AG20443 (cell line): Measurements from ENCODE around the gene EPHA3.

Experiments used
- DNase-seq: peaks from one replicate; pipeline ENCODE4 v3.0.0; 2012; ENCODE audit warnings: low spot score, mixed read lengths

The EPHA3 gene

DNA sequence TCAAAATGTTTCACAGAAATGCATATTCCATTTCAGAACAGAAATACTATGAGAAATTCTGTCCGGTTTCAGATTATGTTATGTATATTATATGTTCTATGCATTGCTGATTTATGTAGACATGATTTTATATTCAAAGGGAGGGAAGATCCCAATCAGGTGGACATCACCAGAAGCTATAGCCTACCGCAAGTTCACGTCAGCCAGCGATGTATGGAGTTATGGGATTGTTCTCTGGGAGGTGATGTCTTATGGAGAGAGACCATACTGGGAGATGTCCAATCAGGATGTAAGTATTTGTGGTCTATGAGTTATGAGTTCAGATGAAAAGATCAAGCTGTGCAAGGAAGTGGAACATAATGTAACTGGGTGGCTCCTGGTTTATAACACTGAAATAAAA lies 341.7 kb downstream of the EPHA3 start:
- DNase-seq: no peak

DNA sequence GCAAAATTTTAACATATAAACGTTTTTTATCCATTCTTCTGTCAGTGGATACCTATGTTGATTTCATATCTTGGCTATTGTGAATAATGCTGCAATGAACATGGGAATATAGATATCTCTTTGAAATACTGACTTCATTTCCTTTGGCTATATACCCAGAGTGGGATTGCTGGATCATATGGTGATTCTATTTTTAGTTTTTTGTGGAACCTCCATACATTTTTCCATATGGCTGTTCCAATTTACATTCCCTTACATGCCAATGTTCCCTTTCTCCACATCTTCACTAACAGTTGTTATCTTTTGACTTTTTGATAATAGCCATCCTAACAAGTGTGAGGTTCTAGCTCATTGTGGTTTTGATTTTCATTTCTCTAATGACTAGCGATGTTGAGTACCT lies 344.6 kb downstream of the EPHA3 start:
- no peak for DNase-seq

DNA sequence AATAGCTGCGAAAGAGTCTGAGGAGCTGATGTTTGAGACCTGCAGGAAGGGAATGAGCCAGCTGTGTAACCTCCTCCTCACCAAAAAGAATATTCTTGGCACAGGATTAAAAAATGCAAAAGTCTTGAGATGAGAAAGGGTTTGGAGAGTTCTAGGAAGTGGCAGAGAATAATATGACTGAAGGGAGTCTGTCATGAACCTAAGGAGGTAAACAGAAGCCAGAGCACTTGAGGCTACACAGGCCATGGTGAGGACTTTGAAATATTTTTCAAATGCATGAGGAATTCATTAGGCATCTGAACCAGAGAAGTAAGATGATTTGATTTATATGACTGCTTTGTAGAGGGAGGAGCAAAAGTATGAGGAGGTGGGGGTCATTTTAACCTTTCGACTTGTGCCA lies 347.8 kb downstream of the EPHA3 start:
- DNase-seq: no peak

DNA sequence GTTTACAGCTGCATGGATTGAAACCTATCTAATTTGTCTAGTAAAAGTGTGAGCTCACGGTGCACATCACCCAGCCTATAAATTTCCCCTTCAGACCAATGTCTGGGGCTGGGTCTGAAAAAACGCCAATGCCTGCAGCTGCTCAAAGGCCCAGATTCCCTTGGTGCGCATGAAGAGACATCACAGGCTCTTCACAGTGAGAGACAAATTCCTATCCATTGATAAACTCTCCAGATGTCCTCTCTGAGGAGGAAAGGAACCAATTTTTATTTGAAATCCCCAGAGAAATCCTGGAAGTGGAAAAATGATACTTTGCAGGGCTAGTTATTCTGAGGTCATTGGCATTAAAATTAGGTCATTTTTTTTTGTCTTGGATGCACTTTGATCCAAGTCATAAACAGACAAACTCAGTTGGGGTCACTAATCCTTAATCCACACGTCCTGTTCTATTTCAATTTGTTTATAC lies 360.5 kb downstream of the EPHA3 start:
- no peak for DNase-seq

DNA sequence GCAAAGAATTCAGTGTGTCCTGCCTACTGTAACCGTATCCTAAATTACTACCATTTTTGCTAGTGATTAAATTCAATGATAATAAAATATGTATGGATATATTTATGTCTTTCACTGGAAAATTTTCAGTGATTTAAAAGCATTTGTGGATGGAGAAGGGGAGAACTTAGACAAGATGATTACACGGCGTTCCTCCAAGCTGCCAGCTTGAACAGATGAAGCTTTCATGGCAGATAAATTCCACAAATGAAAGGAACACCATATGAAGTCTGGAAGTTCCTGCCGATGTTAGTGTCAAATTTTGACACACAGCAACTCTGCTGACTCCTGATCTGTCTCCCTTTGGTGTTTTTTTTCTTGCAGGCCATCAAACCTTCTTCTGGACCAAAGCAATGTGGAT lies 364.7 kb downstream of the EPHA3 start:
- DNase-seq: no peak

DNA sequence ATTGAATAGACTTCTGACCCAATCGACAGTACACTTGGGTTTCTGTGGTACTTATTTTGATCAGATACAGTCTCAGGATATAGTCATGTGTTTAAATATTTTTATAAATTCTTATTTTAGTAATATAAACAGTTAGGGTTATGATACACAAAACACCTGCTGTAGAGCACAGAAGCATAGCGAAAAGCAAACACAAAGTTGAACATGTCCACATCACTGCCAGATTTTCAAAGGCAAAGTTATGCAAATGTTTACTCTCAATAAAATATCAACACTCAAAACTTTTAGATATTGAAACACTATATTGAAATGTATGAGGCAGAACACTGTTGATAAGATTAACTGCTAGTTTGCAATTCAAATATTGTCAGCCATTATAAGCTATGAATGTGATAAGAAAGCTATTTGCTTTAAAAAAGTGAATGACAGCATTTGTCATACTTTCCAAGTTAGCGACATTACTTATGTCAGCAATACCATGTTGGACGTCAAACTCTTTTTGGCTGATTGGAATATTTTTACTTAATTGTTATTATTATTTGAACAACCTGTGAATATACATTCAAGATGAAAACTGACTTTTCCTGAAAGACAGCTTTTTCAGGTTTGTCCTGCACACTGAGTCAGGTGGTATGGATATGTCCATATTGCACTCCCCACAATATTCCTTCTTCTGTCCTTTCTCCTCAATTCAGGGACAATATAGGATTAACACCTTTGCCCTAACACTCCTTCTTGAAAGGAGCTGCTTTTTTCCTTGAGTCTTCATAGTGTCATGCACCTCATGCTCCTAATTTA lies 367.1 kb downstream of the EPHA3 start:
- no peak for DNase-seq

DNA sequence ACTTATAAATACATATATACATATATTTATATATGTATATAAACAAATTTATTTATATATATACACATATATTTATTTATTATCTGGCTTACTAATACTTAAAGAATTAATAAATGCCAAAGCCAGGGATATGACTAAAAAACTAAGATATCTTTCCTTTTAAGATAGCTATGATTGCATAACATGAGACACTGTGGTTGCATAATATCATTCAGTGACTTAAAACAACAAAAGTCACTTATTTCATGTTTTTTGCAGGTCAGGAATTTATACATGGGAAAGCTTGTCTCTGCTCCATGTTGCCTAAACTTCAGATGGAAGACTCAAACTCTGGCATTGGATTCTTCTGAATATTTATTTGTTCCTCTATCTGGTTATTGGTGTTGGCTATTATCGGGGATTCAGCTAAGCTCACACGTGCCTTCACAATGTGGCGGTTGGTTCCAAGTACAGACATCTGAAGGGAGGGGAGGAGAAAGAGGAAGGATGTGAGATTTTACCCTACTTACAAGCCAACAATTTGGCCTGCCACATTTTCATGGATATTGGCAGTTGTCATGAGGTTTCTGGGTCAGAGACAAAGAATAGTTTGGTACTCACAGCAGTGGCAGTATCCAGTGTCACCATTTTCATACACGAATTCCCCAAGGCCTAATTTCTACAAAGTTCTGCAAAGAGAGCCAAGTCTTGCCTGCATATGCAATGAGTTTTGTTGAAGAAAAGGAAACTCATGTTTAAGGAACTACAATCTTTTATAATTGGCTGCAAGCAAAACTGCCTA lies 381.6 kb downstream of the EPHA3 start:
- DNase-seq: no peak

DNA sequence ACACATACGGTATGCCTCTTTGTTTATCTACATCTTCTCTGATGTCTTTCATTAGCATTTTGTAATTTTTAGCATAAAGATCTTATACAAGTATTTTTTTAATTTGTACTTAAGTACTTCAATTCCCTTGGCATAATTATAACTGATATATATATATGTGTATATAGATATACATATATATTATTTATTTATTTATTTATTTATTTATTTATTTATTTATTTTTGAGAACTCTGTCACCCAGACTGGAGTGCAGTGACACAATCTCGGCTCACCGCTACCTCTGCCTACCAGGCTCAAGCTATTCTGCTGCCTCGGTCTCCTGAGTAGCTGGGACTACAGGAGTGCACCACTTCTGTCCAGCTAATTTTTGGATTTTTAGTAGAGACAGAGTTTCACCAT lies 382.7 kb downstream of the EPHA3 start:
- no peak for DNase-seq

DNA sequence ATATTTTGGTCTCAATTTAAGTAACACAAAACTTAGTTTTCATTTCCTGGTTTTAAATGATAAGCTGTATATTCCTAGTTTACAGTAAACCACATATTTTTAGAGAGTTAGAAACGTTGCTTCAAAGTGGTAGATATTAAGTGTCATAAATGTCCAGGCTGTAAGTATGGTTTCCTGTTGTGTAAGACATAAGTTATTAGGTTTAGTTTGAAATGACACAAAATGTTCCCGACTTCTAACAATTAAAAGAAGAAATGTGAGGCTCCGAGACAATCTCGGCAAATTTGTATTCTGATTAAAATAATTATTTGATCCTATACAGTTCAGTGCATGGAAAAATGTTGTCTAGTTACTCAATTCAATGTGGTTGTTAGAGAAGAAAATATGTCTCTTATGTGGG lies 387.3 kb downstream of the EPHA3 start:
- DNase-seq: no peak

DNA sequence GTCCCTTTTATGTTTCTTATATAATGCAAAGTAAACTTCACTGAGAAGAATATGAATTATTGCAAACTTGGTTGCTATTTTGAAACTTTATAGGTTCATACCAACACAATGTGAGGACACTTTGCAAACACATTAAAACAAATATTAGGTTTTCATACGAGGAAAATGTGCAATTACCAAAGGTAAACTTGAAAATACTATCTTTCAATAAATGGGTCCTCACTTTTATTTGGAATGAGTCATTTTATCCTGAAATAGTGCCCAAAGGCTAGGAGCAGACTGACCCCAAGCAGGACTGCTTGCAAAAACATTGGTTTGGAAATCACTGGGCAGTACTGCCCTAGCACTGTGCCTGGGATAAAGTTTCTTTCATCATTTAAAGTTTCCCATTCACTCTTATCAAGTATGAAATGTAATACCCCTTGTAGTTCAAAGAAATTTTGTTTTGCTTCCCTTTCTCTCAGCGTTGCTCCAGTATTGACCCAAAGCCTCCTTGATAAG lies 396.5 kb downstream of the EPHA3 start:
- no peak for DNase-seq

DNA sequence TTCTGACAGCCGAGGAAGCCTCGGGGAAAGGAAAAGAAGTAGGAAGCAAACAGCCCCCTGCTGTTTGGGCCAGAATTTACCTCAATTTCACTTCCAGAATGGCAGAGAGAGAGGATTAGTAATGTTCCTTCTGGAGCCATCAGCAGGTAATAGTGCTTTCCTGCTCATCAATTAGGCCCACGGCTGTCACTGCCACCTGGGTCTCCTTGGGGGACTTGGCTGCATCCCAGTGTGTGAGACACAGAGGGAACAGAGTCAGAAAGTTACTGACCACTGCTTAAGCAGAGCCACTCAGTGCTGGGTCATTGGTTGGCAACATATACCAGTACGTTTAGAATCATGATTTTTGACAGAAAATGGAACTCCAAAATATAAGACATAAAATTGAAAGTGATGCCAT lies 397.0 kb downstream of the EPHA3 start:
- no peak for DNase-seq

DNA sequence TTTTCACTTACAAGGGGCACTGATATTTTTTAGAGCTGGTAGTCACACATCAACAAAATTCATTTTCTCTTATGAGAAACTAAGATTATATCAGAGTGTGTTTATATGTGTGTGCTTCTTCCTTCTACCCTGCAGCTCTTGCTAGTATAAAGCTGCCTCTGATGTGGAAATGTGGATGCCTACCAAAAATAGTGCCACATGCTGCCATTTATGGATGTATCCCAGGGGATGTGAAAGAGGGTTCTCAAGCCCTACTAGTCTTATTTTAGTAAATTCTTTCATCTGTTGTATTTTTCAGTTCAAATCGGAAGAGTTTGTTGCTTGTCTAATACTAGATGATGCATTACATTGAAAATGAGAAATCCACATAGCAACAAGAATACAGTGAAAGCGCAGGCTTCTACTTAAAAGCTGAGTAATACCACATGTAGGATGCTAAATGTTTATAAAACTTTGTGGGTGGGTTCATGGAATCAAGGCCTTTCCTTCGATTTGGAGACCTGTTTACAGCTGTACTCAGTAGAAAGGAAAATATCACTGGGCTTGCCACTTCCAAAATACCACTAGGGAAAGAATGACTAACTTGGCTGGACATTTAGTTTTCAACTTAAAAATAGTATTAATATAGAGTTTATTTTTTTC lies 399.2 kb downstream of the EPHA3 start:
- DNase-seq: no peak

DNA sequence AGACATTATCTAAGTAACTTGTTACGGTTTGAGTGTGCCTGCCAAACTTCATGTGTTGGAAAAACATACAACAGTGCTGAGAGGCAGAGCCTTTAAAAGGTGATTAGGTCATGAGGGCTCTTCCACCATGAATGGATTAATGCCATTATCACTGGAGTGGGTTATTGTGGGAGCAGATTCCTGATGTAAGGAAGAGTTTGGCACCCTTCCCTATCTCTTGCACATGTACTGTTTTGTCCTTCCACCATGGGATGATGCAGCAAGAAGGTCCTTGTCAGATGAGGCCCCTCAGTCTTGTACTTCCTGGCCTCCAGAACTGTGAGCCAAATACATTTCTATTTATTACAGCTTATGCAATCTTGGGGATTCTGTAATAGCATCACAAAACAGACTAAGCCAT lies 413.9 kb downstream of the EPHA3 start:
- no peak for DNase-seq

DNA sequence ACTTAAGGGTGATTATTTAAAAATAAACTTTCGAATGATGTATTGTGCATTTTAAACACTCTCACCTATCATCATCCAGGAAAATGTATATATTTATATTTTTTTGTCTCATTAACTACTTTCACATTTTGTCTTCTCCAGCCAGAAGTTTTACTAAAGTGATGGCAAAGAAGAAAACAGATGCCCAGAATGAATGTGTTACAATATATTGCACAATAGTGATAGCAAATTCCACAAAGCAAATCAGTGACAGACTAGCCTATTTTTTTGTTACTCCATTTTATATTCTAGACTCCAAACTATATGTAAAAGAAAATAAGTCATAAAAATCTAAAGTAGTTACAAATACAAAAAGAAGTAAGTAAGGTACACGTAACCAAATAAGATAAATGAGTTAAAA lies 414.7 kb downstream of the EPHA3 start:
- DNase-seq: no peak

DNA sequence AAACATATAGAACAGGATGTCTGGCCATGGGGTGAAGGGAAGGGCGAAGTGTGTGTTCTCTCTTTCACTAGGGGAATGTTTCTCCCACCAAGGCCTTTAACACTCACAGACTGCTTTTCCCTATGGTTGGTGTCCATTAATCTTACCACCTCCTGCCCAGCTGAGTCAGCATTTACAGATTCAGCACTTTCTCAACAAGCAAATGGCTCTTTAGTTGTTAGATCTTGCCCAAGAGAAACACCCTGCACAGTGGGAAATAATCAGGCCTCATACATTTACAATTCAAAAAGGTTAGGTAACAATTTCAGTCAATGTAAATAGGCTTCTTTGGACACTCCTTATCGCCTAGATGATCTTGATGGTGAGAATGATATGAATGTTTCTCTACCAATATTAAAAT lies 418.2 kb downstream of the EPHA3 start:
- DNase-seq: no peak

DNA sequence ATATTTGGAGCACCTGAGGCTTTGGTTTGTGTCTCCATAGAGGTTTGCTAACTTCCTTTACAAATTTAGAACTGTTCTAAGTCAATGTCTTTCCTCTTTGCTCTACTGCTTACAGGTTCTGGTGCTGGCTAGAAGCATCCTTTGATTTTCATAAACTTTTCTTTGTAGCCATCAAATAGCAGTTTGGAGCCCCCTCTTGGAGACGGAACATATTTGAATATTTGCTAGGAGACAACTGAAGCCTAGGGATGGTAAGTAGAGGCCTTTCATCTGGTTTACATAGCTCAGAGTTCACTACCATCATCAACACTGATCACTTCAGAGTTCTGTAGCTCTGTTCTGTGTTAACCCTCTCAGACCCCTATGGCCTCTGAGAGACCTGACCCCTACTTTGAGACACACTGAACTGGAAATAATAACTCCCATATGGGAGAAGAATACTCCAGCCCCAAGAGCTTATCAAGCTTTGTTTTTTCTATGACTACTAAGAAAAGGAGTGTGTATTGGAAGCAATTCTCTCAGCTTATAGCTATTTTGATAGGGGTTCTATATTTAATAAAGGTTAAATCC lies 420.4 kb downstream of the EPHA3 start:
- DNase-seq: no peak
